GM12892 (cell line): Measurements from ENCODE around the gene PTPRN2.
"Not testable (repeated sequence)": the region's sequence is repeated elsewhere in the genome, so short reads cannot be mapped to it uniquely, and the experiment has no call there.

Experiments used
- DNase-seq: peaks from one replicate; pipeline ENCODE4 v3.0.0; 2011; ENCODE audit not compliant: insufficient read length
- FAIRE-seq: peaks from 2 replicates; lab custom pipeline; 2011; peaks lifted over from hg19 to GRCh38; lab: Jason Lieb, UNC
- POLR2A ChIP-seq: IDR thresholded peaks from 2 replicates; pipeline ENCODE4 v1.6.1; 2011; ENCODE audit warnings: low read depth, low read length, control low read depth
- POLR2AphosphoS5 ChIP-seq: IDR thresholded peaks from 2 replicates; pipeline ENCODE4 v1.6.1; 2011; ENCODE audit warnings: low read depth, low read length, control low read depth
- TAF1 ChIP-seq: IDR thresholded peaks from 2 replicates; pipeline ENCODE4 v1.6.1; 2011; ENCODE audit warnings: low read depth, mild to moderate bottlenecking, control low read depth, low read length, borderline replicate concordance

The PTPRN2 gene

GRCh38 chr7:158468700-158469296 lies 118.8 kb downstream of the PTPRN2 start:
- DNase-seq: no peak
- no peak for FAIRE-seq
- TF ChIP-seq TAF1 (no peak), POLR2AphosphoS5 (no peak), POLR2A (no peak)

- no peak for FAIRE-seq
- no peak for DNase-seq
- TF ChIP-seq TAF1: no peak
- TF ChIP-seq POLR2AphosphoS5: no peak
- no peak for TF ChIP-seq POLR2A
Measured at GRCh38 chr7:158468181-158468580, 119.4 kb downstream of the PTPRN2 start.

GRCh38 chr7:158467562-158467961 lies 120.1 kb downstream of the PTPRN2 start:
- no peak for TF ChIP-seq POLR2AphosphoS5
- TF ChIP-seq POLR2A: no peak
- no peak for TF ChIP-seq TAF1
- no peak for FAIRE-seq
- DNase-seq: no peak

DNA sequence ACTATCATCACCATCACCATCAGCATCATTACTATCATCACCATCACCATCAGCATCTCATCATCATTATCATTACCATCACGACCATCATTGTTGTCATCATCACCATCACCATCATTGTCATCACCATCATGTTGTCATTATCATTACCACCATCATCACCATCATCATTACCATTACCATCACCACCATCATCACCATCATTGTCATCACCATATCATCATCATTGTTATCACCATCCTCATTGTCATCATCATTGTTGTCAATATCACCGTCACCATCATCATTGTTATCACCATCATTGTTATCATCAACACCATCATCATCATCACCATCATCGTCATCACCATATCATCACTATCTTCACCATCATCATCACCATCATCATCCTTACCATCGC lies 124.3 kb downstream of the PTPRN2 start:
- FAIRE-seq (no peak), DNase-seq (no peak)
- TF ChIP-seq POLR2AphosphoS5 (no peak), TAF1 (no peak), POLR2A (no peak)

DNA sequence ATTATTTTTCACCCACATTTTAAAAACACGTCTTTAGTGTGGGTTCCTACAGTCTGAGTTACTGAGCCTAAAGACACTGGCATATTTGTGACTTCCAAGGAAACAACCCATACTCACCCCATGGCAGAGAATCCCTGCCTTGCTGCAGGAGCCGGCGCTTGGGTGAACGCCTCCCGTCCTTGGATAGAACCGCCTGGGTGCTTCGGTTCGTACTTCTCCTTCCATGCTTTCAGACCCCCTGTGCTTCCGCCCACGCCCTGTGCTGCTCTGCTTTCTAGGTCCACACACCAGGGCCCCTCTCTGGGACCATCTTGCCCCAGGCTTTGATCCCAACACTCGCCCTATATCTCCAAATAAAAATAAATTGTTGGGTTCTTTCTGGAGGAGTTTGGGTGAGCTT lies 125.8 kb downstream of the PTPRN2 start:
- DNase-seq (no peak), FAIRE-seq (no peak)
- no peak for TF ChIP-seq POLR2A
- TF ChIP-seq TAF1: no peak
- TF ChIP-seq POLR2AphosphoS5: no peak

DNA sequence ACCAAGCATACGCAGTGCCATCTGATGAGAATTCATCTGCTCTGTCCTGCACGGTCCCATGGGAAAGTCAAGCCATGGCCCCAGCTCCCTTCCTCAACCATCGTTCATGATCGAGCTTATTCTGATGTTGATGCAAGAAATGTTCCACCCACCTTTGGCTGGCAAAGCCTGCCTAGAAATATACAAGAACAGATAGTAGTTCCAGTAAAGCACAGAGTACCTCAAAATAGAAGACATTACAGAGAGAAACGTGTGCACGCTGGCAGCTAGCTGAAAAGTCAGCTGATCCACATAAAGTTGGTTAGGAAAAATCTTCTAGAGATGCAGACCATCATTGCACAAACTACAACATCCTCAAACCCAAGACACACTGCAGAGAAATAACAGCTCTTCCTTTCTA lies 127.0 kb downstream of the PTPRN2 start:
- TF ChIP-seq TAF1 (no peak), POLR2A (no peak), POLR2AphosphoS5 (no peak)
- no peak for FAIRE-seq

GRCh38 chr7:158458716-158459282 lies 128.8 kb downstream of the PTPRN2 start:
- no peak for FAIRE-seq
- TF ChIP-seq POLR2A (no peak), TAF1 (no peak), POLR2AphosphoS5 (no peak)
- DNase-seq: no peak

More for the DNA sequence above, 127.0 kb downstream of the PTPRN2 start:
- no peak for DNase-seq

DNA sequence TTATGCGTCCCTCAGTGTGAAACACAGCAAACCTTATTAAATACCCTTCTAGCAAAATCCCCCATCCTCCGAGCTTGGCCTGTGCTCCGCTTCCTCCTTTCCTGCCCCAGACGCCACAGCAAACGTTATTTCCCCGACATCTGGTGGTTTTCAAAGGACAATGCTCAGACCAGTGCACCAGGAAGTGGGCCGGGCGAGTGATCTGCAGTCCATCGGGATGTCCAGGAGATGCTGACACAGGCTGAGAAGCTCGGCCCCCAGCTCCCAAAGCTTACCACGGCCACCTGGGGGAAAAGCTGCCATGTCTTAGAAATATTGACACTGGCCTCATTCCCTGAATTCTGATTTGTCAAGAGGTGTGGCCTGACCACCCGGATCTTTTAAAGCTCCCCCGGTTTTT lies 129.5 kb downstream of the PTPRN2 start:
- FAIRE-seq: no peak
- TF ChIP-seq POLR2AphosphoS5 (no peak), POLR2A (no peak), TAF1 (no peak)
- DNase-seq: no peak

GRCh38 chr7:158457586-158457985 lies 130.0 kb downstream of the PTPRN2 start:
- FAIRE-seq, DNase-seq: not testable (repeated sequence)

GRCh38 chr7:158454631-158455030 lies 133.0 kb downstream of the PTPRN2 start:
- TF ChIP-seq TAF1 (no peak), POLR2AphosphoS5 (no peak), POLR2A (no peak)
- DNase-seq: no peak
- FAIRE-seq: no peak

DNA sequence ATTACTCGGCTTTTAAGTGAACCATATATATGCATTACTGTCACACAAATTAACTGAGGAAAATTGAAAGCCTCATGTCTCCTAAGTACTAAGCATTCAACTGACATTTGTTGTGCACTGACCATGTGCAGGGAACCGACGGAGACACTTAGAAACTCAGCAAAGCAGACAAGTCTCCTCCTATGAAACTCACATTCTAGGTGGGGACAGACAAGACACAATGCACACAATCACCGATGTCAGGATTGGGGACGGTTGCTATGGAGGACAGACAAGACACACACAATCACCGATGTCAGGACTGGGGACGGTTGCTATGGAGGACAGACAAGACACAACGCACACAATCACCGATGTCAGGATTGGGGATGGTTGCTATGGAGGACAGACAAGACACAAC lies 134.0 kb downstream of the PTPRN2 start:
- no peak for FAIRE-seq
- DNase-seq: no peak
- TF ChIP-seq POLR2A: no peak
- TF ChIP-seq POLR2AphosphoS5: no peak
- TF ChIP-seq TAF1: no peak

GRCh38 chr7:158452331-158452730 lies 135.3 kb downstream of the PTPRN2 start:
- no peak for DNase-seq
- TF ChIP-seq TAF1 (no peak), POLR2AphosphoS5 (no peak), POLR2A (no peak)
- no peak for FAIRE-seq
